GM12878 (cell line): ENCODE measurements around the gene PCAT6. TPM values are rescaled to one million over a fixed set of nuclear protein-coding genes. Genes with fewer than 3 reads are reported as not detected.

ENCODE experiments used
- ATAC-seq: fragments of 200-7000 bp; cut with Tn5 transposase; 3 replicates; pipeline ENCODE4 v1.9.1; 2020; ENCODE audit warnings: mild to moderate bottlenecking, moderate library complexity
- BruUV-seq: library from RNA; stranded (reverse); fragments of 400-500 nt; replicated peaks from 2 replicates; lab custom pipeline; 2021; lab: Mats Ljungman, UMichigan
- CTCF ChIA-PET: fragments of 300-600 bp; sonication (Branson Sonifier 250); formaldehyde crosslinking; extraction: SDS; loops from one replicate; lab custom pipeline; 2021; ENCODE audit warnings: inconsistent platforms; lab: Yijun Ruan, JAX
- POLR2A ChIA-PET: fragments of 350-600 bp; formaldehyde crosslinking; extraction: SDS; loops from one replicate; lab custom pipeline; 2021; ENCODE audit warnings: inconsistent platforms; lab: Charles Lee
- RAD21 ChIA-PET: fragments of 300-600 bp; sonication (Branson Sonifier 250); formaldehyde crosslinking; loops from one replicate; lab custom pipeline; 2023; ENCODE audit warnings: antibody characterized with exemption; ENCODE audit not compliant: unreplicated experiment; lab: Charles Lee
- SMC1A ChIA-PET: fragments of 300-600 bp; sonication (Branson Sonifier 250); formaldehyde crosslinking; loops from one replicate; lab custom pipeline; 2023; ENCODE audit not compliant: unreplicated experiment, uncharacterized antibody; lab: Charles Lee
- DNase-seq: peaks from one replicate; pipeline ENCODE4 v3.0.0-alpha.2; 2011; ENCODE audit warnings: low read depth, low spot score
- FAIRE-seq: peaks from 3 replicates; lab custom pipeline; 2011; peaks lifted over from hg19 to GRCh38; lab: Jason Lieb, UNC
- H2AFZ ChIP-seq: 2 replicates; pipeline ENCODE4 v1.6.0; 2011; ENCODE audit warnings: low read depth, low read length, control low read depth; ENCODE audit not compliant: control insufficient read depth
- H3K27ac ChIP-seq: 2 replicates; pipeline ENCODE4 v1.5.1; 2011; ENCODE audit warnings: control low read depth; ENCODE audit not compliant: control insufficient read depth, insufficient read depth
- H3K27me3 ChIP-seq, 2 experiments: replicated peaks in 1 of 2; 2 replicates each; pipeline versions ENCODE4 v1.6.0 to v1.6.1; 2011; ENCODE audit warnings: low read length in 1 of 2; ENCODE audit not compliant: control insufficient read depth in 2 of 2, insufficient read depth in 2 of 2
- H3K36me3 ChIP-seq, 2 experiments: 2 replicates each; pipeline ENCODE4 v1.5.1; 2011; ENCODE audit warnings: low read length in 1 of 2; ENCODE audit not compliant: control insufficient read depth in 2 of 2, insufficient read depth in 2 of 2
- H3K4me1 ChIP-seq: 2 replicates; pipeline ENCODE4 v1.6.1; 2011; ENCODE audit warnings: mild to moderate bottlenecking, low read length, moderate library complexity, mixed read lengths; ENCODE audit not compliant: control insufficient read depth, insufficient read depth
- H3K4me2 ChIP-seq: 2 replicates; pipeline ENCODE4 v1.6.0; 2011; ENCODE audit warnings: control low read depth; ENCODE audit not compliant: control insufficient read depth, insufficient read depth
- H3K4me3 ChIP-seq: fragments of 200-600 bp; sonication (generic); 2 replicates; pipeline ENCODE4 v1.5.1; 2016
- H3K79me2 ChIP-seq: 2 replicates; pipeline ENCODE4 v1.6.0; 2011; ENCODE audit warnings: low read length; ENCODE audit not compliant: control insufficient read depth, insufficient read depth
- H3K9ac ChIP-seq: 2 replicates; pipeline ENCODE4 v1.8.0; 2011; ENCODE audit warnings: low read length, control low read depth, mixed read lengths; ENCODE audit not compliant: control insufficient read depth, insufficient read depth
- H3K9me3 ChIP-seq: replicated peaks from 3 replicates; pipeline ENCODE4 v1.5.1; 2011; ENCODE audit warnings: mild to moderate bottlenecking, low read length; ENCODE audit not compliant: control insufficient read depth, insufficient read depth
- H4K20me1 ChIP-seq: 2 replicates; pipeline ENCODE4 v1.6.0; 2011; ENCODE audit not compliant: control insufficient read depth, insufficient read depth
- MEF2B ChIP-seq: fragments of 450-650 bp; IDR thresholded peaks from 2 replicates; pipeline ENCODE4 v1.6.1; 2018; ENCODE audit warnings: mild to moderate bottlenecking, moderate library complexity; ENCODE audit not compliant: partially characterized antibody, poor library complexity, severe bottlenecking
- SREBF2 ChIP-seq: IDR thresholded peaks from 2 replicates; pipeline ENCODE4 v1.6.1; 2012; ENCODE audit warnings: mild to moderate bottlenecking, low read length
- ZNF274 ChIP-seq: IDR thresholded peaks from one replicate; pipeline ENCODE4 v1.8.0; 2011; ENCODE audit not compliant: insufficient read length, insufficient read depth
- WGBS: methylation state at CpG from one replicate; pipeline ENCODE4 v1.1.6; 2016; ENCODE audit warnings: low lambda C conversion rate; ENCODE audit not compliant: insufficient replicate concordance, insufficient coverage; ENCODE audit errors: missing lambda C conversion rate; 5-methylcytosine and 5-hydroxymethylcytosine counted together
- in situ Hi-C: fragments of 300-500 bp; cut with MboI; formaldehyde crosslinking; loops from 9 replicates; pipeline ENCODE4 v1.14.3; 2018; ENCODE audit warnings: mixed read lengths
- intact Hi-C: fragments of 100-400 bp; cut with micrococcal nuclease; formaldehyde crosslinking; loops from one replicate; pipeline ENCODE4 v1.14.2; 2022; ENCODE audit not compliant: unreplicated experiment
- polyA plus RNA-seq, 11 experiments: library from polyadenylated mRNA; depleted of rRNA in 4 of 11; unstranded in 6 of 11; stranded (reverse) in 5 of 11; fragments of >200 nt; fragmentation: Nextera tagmentation in 4 of 11; fragmentation: Illumina TruSeq in 1 of 11; extraction: Ambion mirVana in 4 of 11; extraction: Trizol in 1 of 11; gene quantifications; 1 replicate in 1 of 11; 2 replicates in 10 of 11; pipeline versions ENCODE4 v1.2.1 to v1.2.3, GENCODE V29; 2011 to 2016; ENCODE audit warnings: inconsistent platforms in 2 of 11, missing spikeins in 2 of 11, low read depth in 1 of 11
- total RNA-seq, 4 experiments: library from RNA; depleted of rRNA in 3 of 4; stranded (reverse); fragments of >200 nt in 3 of 4; fragmentation: Illumina TruSeq in 1 of 4; extraction: Trizol in 1 of 4; gene quantifications; 2 replicates each; pipeline versions ENCODE4 v1.2.1 to v1.2.3, GENCODE V29; 2013 to 2021
- TF ChIP-seq, protein P1 (sequence below): fragments of 450-650 bp; IDR thresholded peaks from 2 replicates; pipeline ENCODE4 v1.6.1; 2016; ENCODE audit warnings: mild to moderate bottlenecking, moderate library complexity, borderline replicate concordance
- TF ChIP-seq, protein P2 (sequence below): fragments of 450-650 bp; IDR thresholded peaks from 2 replicates; pipeline ENCODE4 v1.6.1; 2016; ENCODE audit warnings: mild to moderate bottlenecking
- TF ChIP-seq, protein P3 (sequence below): fragments of 450-650 bp; IDR thresholded peaks from 2 replicates; pipeline ENCODE4 v1.6.1; 2018; ENCODE audit warnings: borderline replicate concordance, mild to moderate bottlenecking; ENCODE audit not compliant: partially characterized antibody
- TF ChIP-seq, protein P4 (sequence below): fragments of 150-350 bp; IDR thresholded peaks from 2 replicates; pipeline ENCODE4 v1.6.1; 2016; ENCODE audit warnings: low read depth, low read length

Gene PCAT6
- total and polyA plus RNA-seq, 10 of the 15 experiments (the other 5 are each of a cell fraction or from before 2014, with no cell fraction given) = 0.16 to 0.83 (median 0.48) TPM; not detected in 4

DNA sequence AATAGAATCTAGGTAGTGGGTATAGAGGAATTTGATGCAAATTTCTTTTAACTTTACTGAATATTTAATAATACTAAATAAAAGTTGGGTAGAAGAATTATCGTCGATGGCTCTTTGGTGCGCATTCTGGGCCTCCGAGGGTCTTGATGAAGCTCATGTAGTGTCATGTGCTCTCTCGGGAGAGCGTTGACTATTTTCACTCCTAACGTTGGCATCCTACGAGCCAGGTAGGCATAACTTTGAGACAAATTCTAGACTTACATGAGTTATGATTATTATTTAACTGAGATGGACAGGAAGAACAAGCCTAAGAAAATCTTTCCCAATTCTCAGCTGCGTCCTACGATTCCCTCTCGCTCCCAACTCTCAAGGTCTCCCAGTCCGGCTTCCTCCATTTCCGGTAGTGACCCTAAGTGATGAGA, 550 bp upstream of the PCAT6 start:
- no peak for DNase-seq
- Histone ChIP-seq H3K79me2 (peaks cover 17% of the 10 kb centered on the region), H3K4me2 (peak overlapping the region; percentile 79), H3K4me3 (peak overlapping the region; percentile 81), H3K9me3 (no peaks in the 10 kb centered on the region), H3K27me3 (no peaks in the 10 kb centered on the region; a peak in 3 of 4 replicates), H3K4me1 (peaks cover 3% of the 10 kb centered on the region; the same call in 1 of the 2 replicates), H4K20me1 (no peaks in the 10 kb centered on the region), H2AFZ (peak overlapping the region; percentile 88), H3K9ac (no peak overlapping the region), H3K27ac (no peak overlapping the region), H3K36me3 (no peaks in the 10 kb centered on the region)
- 46% methylated on average over 13 of the region's 13 CpGs for WGBS
- in situ Hi-C loops (no loop called here), intact Hi-C loops (loop anchor here (1.0 kb wide), 1 partner anchor 78 kb away; no protein-coding TSS in a partner anchor)
- POLR2A ChIA-PET = interaction anchor here (0.7 to 1.3 kb wide), 2 partner anchors 9 to 468 kb away, joined by 3 to 6 read pairs; no protein-coding TSS in a partner anchor
- ATAC-seq = no peak
- FAIRE-seq = no peak
- RAD21 ChIA-PET = interaction anchor here (0.8 to 1.1 kb wide), 2 partner anchors 9 to 29 kb away, joined by 3 to 5 read pairs; no protein-coding TSS in a partner anchor
- SMC1A ChIA-PET = interaction anchor here (0.8 to 1.9 kb wide), 4 partner anchors 26 to 158 kb away, joined by 3 to 6 read pairs (median 3); no protein-coding TSS in a partner anchor
- no TSS peak for BruUV-seq
- CTCF ChIA-PET = interaction anchor here (0.9 to 1.7 kb wide), 3 partner anchors 12 to 78 kb away, joined by 3 to 4 read pairs (median 3); no protein-coding TSS in a partner anchor
- TF ChIP-seq ZNF274 (no peak), SREBF2 (no peak), MEF2B (no peak)
- TF ChIP-seq, protein P1, sequence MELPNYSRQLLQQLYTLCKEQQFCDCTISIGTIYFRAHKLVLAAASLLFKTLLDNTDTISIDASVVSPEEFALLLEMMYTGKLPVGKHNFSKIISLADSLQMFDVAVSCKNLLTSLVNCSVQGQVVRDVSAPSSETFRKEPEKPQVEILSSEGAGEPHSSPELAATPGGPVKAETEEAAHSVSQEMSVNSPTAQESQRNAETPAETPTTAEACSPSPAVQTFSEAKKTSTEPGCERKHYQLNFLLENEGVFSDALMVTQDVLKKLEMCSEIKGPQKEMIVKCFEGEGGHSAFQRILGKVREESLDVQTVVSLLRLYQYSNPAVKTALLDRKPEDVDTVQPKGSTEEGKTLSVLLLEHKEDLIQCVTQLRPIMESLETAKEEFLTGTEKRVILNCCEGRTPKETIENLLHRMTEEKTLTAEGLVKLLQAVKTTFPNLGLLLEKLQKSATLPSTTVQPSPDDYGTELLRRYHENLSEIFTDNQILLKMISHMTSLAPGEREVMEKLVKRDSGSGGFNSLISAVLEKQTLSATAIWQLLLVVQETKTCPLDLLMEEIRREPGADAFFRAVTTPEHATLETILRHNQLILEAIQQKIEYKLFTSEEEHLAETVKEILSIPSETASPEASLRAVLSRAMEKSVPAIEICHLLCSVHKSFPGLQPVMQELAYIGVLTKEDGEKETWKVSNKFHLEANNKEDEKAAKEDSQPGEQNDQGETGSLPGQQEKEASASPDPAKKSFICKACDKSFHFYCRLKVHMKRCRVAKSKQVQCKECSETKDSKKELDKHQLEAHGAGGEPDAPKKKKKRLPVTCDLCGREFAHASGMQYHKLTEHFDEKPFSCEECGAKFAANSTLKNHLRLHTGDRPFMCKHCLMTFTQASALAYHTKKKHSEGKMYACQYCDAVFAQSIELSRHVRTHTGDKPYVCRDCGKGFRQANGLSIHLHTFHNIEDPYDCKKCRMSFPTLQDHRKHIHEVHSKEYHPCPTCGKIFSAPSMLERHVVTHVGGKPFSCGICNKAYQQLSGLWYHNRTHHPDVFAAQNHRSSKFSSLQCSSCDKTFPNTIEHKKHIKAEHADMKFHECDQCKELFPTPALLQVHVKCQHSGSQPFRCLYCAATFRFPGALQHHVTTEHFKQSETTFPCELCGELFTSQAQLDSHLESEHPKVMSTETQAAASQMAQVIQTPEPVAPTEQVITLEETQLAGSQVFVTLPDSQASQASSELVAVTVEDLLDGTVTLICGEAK = no peak
- TF ChIP-seq, protein P2, sequence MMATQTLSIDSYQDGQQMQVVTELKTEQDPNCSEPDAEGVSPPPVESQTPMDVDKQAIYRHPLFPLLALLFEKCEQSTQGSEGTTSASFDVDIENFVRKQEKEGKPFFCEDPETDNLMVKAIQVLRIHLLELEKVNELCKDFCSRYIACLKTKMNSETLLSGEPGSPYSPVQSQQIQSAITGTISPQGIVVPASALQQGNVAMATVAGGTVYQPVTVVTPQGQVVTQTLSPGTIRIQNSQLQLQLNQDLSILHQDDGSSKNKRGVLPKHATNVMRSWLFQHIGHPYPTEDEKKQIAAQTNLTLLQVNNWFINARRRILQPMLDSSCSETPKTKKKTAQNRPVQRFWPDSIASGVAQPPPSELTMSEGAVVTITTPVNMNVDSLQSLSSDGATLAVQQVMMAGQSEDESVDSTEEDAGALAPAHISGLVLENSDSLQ = no peak
- TF ChIP-seq, protein P3, sequence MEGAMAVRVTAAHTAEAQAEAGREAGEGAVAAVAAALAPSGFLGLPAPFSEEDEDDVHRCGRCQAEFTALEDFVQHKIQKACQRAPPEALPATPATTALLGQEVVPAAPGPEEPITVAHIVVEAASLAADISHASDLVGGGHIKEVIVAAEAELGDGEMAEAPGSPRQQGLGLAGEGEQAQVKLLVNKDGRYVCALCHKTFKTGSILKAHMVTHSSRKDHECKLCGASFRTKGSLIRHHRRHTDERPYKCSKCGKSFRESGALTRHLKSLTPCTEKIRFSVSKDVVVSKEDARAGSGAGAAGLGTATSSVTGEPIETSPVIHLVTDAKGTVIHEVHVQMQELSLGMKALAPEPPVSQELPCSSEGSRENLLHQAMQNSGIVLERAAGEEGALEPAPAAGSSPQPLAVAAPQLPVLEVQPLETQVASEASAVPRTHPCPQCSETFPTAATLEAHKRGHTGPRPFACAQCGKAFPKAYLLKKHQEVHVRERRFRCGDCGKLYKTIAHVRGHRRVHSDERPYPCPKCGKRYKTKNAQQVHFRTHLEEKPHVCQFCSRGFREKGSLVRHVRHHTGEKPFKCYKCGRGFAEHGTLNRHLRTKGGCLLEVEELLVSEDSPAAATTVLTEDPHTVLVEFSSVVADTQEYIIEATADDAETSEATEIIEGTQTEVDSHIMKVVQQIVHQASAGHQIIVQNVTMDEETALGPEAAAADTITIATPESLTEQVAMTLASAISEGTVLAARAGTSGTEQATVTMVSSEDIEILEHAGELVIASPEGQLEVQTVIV = no peak
- TF ChIP-seq, protein P4, sequence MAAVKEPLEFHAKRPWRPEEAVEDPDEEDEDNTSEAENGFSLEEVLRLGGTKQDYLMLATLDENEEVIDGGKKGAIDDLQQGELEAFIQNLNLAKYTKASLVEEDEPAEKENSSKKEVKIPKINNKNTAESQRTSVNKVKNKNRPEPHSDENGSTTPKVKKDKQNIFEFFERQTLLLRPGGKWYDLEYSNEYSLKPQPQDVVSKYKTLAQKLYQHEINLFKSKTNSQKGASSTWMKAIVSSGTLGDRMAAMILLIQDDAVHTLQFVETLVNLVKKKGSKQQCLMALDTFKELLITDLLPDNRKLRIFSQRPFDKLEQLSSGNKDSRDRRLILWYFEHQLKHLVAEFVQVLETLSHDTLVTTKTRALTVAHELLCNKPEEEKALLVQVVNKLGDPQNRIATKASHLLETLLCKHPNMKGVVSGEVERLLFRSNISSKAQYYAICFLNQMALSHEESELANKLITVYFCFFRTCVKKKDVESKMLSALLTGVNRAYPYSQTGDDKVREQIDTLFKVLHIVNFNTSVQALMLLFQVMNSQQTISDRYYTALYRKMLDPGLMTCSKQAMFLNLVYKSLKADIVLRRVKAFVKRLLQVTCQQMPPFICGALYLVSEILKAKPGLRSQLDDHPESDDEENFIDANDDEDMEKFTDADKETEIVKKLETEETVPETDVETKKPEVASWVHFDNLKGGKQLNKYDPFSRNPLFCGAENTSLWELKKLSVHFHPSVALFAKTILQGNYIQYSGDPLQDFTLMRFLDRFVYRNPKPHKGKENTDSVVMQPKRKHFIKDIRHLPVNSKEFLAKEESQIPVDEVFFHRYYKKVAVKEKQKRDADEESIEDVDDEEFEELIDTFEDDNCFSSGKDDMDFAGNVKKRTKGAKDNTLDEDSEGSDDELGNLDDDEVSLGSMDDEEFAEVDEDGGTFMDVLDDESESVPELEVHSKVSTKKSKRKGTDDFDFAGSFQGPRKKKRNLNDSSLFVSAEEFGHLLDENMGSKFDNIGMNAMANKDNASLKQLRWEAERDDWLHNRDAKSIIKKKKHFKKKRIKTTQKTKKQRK = no peak
